Mammary epithelial cell (primary cell): Measurements from ENCODE around the gene OR5AS1.

Experiments used
- EZH2 ChIP-seq: IDR thresholded peaks from 2 replicates; pipeline ENCODE4 v1.6.1; 2012; ENCODE audit warnings: low read length, inconsistent platforms, borderline replicate concordance
- TF ChIP-seq, protein P1 (sequence below), 2 donors: IDR thresholded peaks in 1 of 2; conservative IDR thresholded peaks in 1 of 2; 2 replicates each; pipeline ENCODE4 v1.5.1; 2011 to 2012; ENCODE audit warnings: inconsistent platforms in 2 of 2, low read length in 2 of 2, mild to moderate bottlenecking in 2 of 2, control low read depth in 1 of 2, low read depth in 1 of 2; ENCODE audit not compliant: insufficient read depth in 1 of 2; ENCODE audit errors: extremely low read depth in 1 of 2

DNA sequence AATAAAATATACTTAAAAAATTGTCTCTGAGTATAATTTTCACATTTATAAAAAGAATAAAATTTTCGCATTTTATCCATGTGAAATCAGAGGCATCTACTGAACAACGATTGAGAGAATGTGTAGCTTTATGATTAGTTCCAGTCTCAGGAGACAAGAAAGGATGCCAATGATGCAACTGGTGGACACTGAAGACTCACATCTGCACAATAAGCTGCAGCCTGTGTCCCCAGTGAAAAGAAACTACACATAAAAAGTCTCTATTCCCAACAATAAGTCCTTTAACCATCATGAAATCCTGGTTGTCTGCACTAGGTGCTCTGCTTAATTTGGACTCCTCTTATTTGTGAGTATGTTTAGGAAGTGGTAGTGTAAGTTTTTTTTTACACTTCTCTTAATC is 22.0 kb downstream of the OR5AS1 start:
- TF ChIP-seq, protein P1, sequence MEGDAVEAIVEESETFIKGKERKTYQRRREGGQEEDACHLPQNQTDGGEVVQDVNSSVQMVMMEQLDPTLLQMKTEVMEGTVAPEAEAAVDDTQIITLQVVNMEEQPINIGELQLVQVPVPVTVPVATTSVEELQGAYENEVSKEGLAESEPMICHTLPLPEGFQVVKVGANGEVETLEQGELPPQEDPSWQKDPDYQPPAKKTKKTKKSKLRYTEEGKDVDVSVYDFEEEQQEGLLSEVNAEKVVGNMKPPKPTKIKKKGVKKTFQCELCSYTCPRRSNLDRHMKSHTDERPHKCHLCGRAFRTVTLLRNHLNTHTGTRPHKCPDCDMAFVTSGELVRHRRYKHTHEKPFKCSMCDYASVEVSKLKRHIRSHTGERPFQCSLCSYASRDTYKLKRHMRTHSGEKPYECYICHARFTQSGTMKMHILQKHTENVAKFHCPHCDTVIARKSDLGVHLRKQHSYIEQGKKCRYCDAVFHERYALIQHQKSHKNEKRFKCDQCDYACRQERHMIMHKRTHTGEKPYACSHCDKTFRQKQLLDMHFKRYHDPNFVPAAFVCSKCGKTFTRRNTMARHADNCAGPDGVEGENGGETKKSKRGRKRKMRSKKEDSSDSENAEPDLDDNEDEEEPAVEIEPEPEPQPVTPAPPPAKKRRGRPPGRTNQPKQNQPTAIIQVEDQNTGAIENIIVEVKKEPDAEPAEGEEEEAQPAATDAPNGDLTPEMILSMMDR (conservative IDR thresholded peaks at IDR 0.05 in 1 of 2, IDR thresholded peaks at IDR 0.05 in 1 of 2; ENCODE audit: extremely low read depth in 1 of 2, insufficient read depth in 1 of 2, low read depth in 1 of 2, low read length in 2 of 2) = no peak
- no peak for TF ChIP-seq EZH2
